Osteocyte (in vitro differentiated cells): Measurements from ENCODE around the gene TAF8. TPM values are rescaled to one million over a fixed set of nuclear protein-coding genes. Genes with fewer than 3 reads are reported as not detected.
A peak's percentile ranks its signal among the peaks of the same experiment; 100 is the strongest.

Source experiments
- DNase-seq: peaks from one replicate; pipeline ENCODE4 v3.0.0; 2021; ENCODE audit warnings: mixed read lengths; ENCODE audit not compliant: unreplicated experiment; ENCODE audit errors: extremely low spot score
- H3K27ac Mint-ChIP-seq: one replicate; pipeline ENCODE4 v1.8.0; 2021; ENCODE audit warnings: mild to moderate bottlenecking, mixed read lengths; ENCODE audit not compliant: unreplicated experiment
- H3K27me3 Mint-ChIP-seq: one replicate; pipeline ENCODE4 v1.8.0; 2021; ENCODE audit warnings: mixed read lengths; ENCODE audit not compliant: unreplicated experiment
- H3K36me3 Mint-ChIP-seq: one replicate; pipeline ENCODE4 v1.8.0; 2021; ENCODE audit warnings: mixed read lengths; ENCODE audit not compliant: unreplicated experiment
- H3K4me1 Mint-ChIP-seq: one replicate; pipeline ENCODE4 v1.8.0; 2021; ENCODE audit warnings: mixed read lengths; ENCODE audit not compliant: unreplicated experiment
- H3K4me3 Mint-ChIP-seq: one replicate; pipeline ENCODE4 v1.8.0; 2021; ENCODE audit warnings: mild to moderate bottlenecking, moderate library complexity, mixed read lengths; ENCODE audit not compliant: unreplicated experiment
- H3K9me3 Mint-ChIP-seq: one replicate; pipeline ENCODE4 v1.8.0; 2021; ENCODE audit warnings: mixed read lengths; ENCODE audit not compliant: unreplicated experiment
- total RNA-seq: library from RNA; stranded (reverse); gene quantifications from 2 replicates; pipeline ENCODE4 v1.2.1, GENCODE V29; 2021
- TF ChIP-seq, protein P1 (sequence below): fragments of 200-600 bp; sonication (generic); IDR thresholded peaks from 2 replicates; pipeline ENCODE4 v1.5.0; 2021; ENCODE audit warnings: antibody characterized with exemption, mild to moderate bottlenecking, moderate library complexity

TAF8 gene
- total RNA-seq, 1 donor from 2014 or later, result 27.6 TPM

DNA sequence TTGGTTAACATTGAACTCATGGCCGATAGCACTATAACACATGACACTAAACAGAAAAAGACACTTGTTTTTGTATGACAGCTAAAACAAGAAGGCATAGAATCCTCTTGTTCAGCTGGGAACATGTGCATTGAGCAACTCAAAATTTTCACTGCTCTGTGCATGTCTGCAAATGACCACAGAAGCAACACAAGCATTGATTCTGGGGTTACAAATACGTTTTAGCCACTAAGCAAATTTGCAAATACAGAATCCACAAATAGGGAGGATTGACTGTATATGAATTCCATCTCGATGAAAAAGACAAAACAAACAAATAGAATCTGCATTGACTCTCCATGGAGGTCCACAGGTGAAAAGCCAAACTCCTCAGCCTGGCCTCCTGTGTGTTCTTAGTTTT is 60.4 kb downstream of the TAF8 start:
- Mint-ChIP-seq H3K27me3 (no peaks in the 10 kb centered on the region), H3K4me1 (peaks cover 6% of the 10 kb centered on the region)

DNA sequence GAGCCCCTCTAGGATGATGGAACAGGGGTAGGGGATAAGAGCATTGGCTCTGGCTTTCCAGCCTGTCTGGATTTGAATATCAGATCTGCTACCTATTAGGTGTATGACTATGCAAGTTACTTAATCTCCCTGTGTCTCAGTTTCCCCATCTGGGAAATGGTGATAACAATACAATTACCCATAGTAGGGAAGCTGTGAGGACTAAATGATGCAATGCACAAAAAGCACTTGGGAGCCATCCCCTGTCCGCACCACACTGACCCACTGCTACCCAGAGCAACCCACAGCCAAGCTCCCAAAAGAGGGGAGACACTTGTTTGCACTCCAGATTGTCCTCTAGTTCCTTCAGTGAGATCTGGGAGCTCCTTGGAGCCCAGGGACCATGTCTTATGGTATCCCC is 62.0 kb downstream of the TAF8 start:
- peaks cover 9% of the 10 kb centered on the region for H3K36me3 Mint-ChIP-seq
- H3K27me3 Mint-ChIP-seq, result no peaks in the 10 kb centered on the region
- no peak overlapping the region for H3K27ac Mint-ChIP-seq
- no peak for DNase-seq
- no peak overlapping the region for H3K4me3 Mint-ChIP-seq
- TF ChIP-seq, protein P1, sequence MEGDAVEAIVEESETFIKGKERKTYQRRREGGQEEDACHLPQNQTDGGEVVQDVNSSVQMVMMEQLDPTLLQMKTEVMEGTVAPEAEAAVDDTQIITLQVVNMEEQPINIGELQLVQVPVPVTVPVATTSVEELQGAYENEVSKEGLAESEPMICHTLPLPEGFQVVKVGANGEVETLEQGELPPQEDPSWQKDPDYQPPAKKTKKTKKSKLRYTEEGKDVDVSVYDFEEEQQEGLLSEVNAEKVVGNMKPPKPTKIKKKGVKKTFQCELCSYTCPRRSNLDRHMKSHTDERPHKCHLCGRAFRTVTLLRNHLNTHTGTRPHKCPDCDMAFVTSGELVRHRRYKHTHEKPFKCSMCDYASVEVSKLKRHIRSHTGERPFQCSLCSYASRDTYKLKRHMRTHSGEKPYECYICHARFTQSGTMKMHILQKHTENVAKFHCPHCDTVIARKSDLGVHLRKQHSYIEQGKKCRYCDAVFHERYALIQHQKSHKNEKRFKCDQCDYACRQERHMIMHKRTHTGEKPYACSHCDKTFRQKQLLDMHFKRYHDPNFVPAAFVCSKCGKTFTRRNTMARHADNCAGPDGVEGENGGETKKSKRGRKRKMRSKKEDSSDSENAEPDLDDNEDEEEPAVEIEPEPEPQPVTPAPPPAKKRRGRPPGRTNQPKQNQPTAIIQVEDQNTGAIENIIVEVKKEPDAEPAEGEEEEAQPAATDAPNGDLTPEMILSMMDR, result no peak
- peaks cover 12% of the 10 kb centered on the region for H3K4me1 Mint-ChIP-seq
- H3K9me3 Mint-ChIP-seq, result no peaks in the 10 kb centered on the region

More for the DNA sequence above, 60.4 kb downstream of the TAF8 start:
- Mint-ChIP-seq H3K27ac (no peak overlapping the region), H3K4me3 (no peak overlapping the region), H3K9me3 (no peaks in the 10 kb centered on the region), H3K36me3 (peaks cover 9% of the 10 kb centered on the region)
- DNase-seq, result no peak
- TF ChIP-seq, protein P1, result no peak

- Mint-ChIP-seq H3K27ac (no peak overlapping the region), H3K4me1 (peaks cover 23% of the 10 kb centered on the region), H3K36me3 (peaks cover 5% of the 10 kb centered on the region), H3K9me3 (no peaks in the 10 kb centered on the region), H3K4me3 (no peak overlapping the region), H3K27me3 (no peaks in the 10 kb centered on the region)
- no peak for DNase-seq
- TF ChIP-seq, protein P1, result no peak
Observed at GRCh38 chr6:42113936-42114636, 63.8 kb downstream of the TAF8 start.

DNA sequence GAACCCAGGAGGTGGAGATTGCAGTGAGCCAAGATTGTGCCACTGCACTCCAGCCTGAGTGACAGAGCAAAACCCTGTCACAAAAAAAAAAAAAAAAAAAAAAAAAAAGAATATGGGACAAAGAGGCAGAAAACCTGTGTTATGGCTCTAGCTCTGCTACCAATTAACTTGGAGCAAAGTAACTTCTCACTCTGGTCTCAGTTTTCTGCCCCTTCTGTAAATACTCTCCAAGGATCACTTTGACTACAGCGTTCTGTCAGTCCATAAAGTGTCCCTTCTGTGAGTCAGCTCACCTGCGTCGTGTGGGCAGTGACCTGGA is 67.5 kb downstream of the TAF8 start:
- Mint-ChIP-seq H3K36me3 (no peaks in the 10 kb centered on the region), H3K27ac (peak overlapping the region; percentile 77), H3K4me1 (peaks cover 46% of the 10 kb centered on the region), H3K9me3 (no peaks in the 10 kb centered on the region), H3K4me3 (no peak overlapping the region), H3K27me3 (no peaks in the 10 kb centered on the region)
- DNase-seq, result no peak
- TF ChIP-seq, protein P1, result no peak

- TF ChIP-seq, protein P1, result no peak
- Mint-ChIP-seq H3K9me3 (no peaks in the 10 kb centered on the region), H3K36me3 (no peaks in the 10 kb centered on the region), H3K4me3 (peak overlapping the region; percentile 14), H3K27me3 (no peaks in the 10 kb centered on the region), H3K27ac (peak overlapping the region; percentile 77), H3K4me1 (peaks cover 48% of the 10 kb centered on the region)
- DNase-seq, result no peak
Observed at GRCh38 chr6:42118162-42119001, 68.1 kb downstream of the TAF8 start.
